LNCaP clone FGC (cell line): ENCODE measurements around the gene HOTAIR.

Source experiments
- DNase-seq: peaks from one replicate; pipeline ENCODE4 v3.0.0-alpha.2; 2011; ENCODE audit warnings: low read depth
- H3K4me3 ChIP-seq: 2 replicates; pipeline ENCODE4 v1.5.1; 2011; ENCODE audit warnings: mild to moderate bottlenecking, low read depth, low read length, control low read depth
- CTCF ChIP-seq: IDR thresholded peaks from 2 replicates; pipeline ENCODE4 v1.5.1; 2012; ENCODE audit warnings: mild to moderate bottlenecking; ENCODE audit not compliant: control insufficient read depth, insufficient read depth; ENCODE audit errors: extremely low read depth

Gene HOTAIR

GRCh38 chr12:53949631-53950436 lies 24.9 kb downstream of the HOTAIR start:
- TF ChIP-seq CTCF = no peak
- no peak for DNase-seq

GRCh38 chr12:53948650-53949593 lies 25.8 kb downstream of the HOTAIR start:
- no peak for DNase-seq
- no peak overlapping the region for H3K4me3 ChIP-seq
- TF ChIP-seq CTCF = no peak

More at GRCh38 chr12:53949631-53950436, 24.9 kb downstream of the HOTAIR start:
- no peak overlapping the region for H3K4me3 ChIP-seq

- no peak overlapping the region for H3K4me3 ChIP-seq
- no peak for TF ChIP-seq CTCF
- no peak for DNase-seq
Measured at GRCh38 chr12:53947743-53948142, 27.0 kb downstream of the HOTAIR start.

DNA sequence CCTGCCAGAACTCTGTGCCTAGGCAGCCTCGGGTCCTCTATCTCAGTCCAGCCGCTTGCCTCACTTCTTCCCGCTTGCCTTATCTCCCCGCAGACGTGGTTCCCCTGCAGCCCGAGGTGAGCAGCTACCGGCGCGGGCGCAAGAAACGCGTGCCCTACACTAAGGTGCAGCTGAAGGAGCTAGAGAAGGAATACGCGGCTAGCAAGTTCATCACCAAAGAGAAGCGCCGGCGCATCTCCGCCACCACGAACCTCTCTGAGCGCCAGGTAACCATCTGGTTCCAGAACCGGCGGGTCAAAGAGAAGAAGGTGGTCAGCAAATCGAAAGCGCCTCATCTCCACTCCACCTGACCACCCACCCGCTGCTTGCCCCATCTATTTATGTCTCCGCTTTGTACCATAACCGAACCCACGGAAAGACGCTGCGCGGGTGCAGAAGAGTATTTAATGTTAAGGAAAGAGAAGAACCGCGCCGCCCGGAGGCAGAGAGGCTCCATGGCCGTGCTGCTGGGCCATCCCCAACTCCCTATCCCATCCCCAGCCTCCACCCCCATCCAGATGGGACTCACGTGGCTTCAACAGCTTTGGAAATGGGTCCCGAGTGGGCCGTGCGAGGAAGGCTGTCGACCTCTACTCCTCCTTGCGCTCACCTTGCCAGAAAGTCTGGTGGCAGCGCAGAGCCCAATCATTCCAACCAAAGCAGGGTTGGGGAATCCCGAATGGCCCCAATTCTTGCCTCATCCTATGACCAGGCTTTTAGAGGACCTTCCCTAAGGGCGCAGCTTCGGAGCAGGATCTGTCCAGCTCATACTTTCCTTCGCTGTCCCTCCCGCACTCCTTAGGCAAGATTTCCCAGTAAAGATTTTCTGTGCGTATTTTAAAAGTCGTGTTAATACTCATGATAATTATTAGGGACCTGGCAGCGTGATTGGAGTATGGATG lies 29.6 kb downstream of the HOTAIR start:
- no peak for TF ChIP-seq CTCF
- H3K4me3 ChIP-seq = no peak overlapping the region
- no peak for DNase-seq

DNA sequence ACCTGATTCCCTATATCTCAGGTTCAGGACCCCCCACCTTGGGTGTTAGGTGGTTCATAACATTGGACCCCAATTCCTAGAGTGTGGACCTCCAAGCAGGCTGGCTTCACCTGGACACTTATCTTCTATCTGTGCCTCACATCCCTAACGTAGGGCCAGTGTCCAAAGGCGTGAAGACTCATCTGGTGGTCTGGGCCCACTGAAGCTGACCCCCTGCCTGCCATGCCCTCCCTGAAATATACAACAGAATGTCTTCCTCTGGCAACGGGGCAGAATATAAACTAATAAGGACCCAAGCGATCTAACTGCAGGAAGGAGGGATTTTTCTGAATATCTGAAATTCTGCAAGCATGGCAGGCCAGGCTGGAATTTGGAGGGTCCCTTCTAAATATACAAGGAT lies 30.5 kb downstream of the HOTAIR start:
- H3K4me3 ChIP-seq = no peak overlapping the region
- no peak for TF ChIP-seq CTCF
- no peak for DNase-seq

DNA sequence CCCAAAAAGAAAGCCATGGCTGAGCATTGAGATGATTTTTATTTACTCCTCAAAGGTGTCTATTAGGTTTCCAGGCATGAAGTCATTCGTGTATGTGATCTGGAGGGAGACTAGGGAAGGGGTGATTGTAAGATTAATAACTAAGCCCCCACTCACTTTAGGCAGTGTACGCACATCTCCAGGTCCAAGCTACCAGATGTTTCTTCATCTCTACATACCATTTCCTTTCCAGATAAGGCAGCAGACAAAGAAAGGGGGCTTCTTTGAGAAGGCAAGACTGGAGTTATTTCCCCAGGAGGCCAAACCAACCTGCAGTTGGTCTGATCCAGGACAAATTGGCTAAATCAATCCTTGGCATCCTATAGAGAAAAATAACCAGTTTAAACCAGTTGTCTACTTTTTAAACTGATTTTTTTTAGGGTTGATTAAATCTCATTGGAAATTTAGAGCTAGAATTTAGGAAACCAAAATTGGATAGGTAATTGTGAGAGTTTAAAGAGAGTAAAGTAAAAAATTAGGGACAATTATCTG lies 32.2 kb downstream of the HOTAIR start:
- no peak for TF ChIP-seq CTCF
- DNase-seq = no peak
- no peak overlapping the region for H3K4me3 ChIP-seq
